DND-41 (cell line): Measurements from ENCODE around the gene FAM111B.

ENCODE experiments used
- CTCF ChIP-seq: IDR thresholded peaks from 2 replicates; pipeline ENCODE4 v1.5.1; 2012; ENCODE audit warnings: borderline replicate concordance, low read length, moderate library complexity, mild to moderate bottlenecking; ENCODE audit not compliant: poor library complexity, severe bottlenecking; ENCODE audit errors: extremely low read depth
- EZH2 ChIP-seq: IDR thresholded peaks from 3 replicates; pipeline ENCODE4 v1.6.1; 2012; ENCODE audit warnings: borderline replicate concordance, low read depth, mild to moderate bottlenecking, moderate library complexity, low read length, inconsistent platforms; ENCODE audit not compliant: severe bottlenecking

DNA sequence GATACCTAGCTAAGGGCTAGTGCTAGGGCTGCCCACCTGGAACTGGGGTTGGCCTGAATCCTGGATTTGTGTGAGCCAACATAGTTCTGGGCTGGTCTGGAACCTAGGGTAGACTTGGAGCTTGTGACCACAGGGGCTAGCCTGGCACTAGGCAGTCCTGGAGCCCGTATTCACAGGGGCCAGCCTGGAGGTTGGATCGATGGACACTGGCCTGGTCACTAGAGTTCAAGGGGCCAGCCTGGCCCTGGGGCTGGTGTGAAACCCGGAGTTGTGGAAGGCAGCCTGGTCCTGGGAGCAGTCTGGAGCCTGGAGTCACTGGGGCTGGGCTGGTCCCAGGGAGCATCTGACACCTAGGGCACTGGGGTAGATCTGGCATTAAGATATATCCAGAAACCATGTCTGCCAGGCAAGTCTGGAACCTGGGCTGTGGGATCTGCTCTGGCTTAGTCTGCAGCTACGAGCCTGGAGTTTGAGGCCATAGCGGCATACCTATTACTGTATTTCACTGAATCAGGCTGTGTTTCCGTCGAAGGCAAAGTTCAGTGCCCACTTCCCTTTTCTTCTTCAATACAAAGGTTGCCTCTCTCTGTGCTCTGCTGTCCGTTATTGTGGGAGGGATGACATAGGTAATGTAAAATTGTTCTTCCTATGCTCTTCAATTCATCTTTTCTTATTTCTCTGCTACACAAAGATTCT lies 30.0 kb upstream of the FAM111B start:
- TF ChIP-seq CTCF (no peak), EZH2 (no peak)
